Measurements from ENCODE around the gene ZBTB2.

The ZBTB2 gene

GRCh38 chr6:151432651-151433050 lies 41.3 kb upstream of the ZBTB2 start:
- no peak overlapping the region for H3K4me3 ChIP-seq (ENCODE audit: low read length)
- no peak for TF ChIP-seq CTCF (conservative IDR thresholded peaks at IDR 0.05; ENCODE audit: low read length)
- DNase-seq (ENCODE audit: low read depth): no peak

GRCh38 chr6:151431337-151431736 lies 40.0 kb upstream of the ZBTB2 start:
- peak; percentile 20 for DNase-seq (ENCODE audit: low read depth)
- no peak for TF ChIP-seq CTCF (conservative IDR thresholded peaks at IDR 0.05; ENCODE audit: low read length)
- H3K4me3 ChIP-seq (ENCODE audit: low read length): no peak overlapping the region

- DNase-seq (ENCODE audit: low read depth): no peak
- no peak for TF ChIP-seq CTCF (conservative IDR thresholded peaks at IDR 0.05; ENCODE audit: low read length)
- H3K4me3 ChIP-seq (ENCODE audit: low read length): no peak overlapping the region
These were observed 39.5 kb upstream of the ZBTB2 start for GRCh38 chr6:151430886-151431285.

- no peak for TF ChIP-seq CTCF (conservative IDR thresholded peaks at IDR 0.05; ENCODE audit: low read length)
- H3K4me3 ChIP-seq (ENCODE audit: low read length): no peak overlapping the region
- DNase-seq (ENCODE audit: low read depth): no peak
These were observed 36.9 kb upstream of the ZBTB2 start for GRCh38 chr6:151428093-151428735.

- no peak overlapping the region for H3K4me3 ChIP-seq (ENCODE audit: low read length)
- TF ChIP-seq CTCF (conservative IDR thresholded peaks at IDR 0.05; ENCODE audit: low read length): no peak
- no peak for DNase-seq (ENCODE audit: low read depth)
These were observed 34.2 kb upstream of the ZBTB2 start for GRCh38 chr6:151425561-151425960.

- no peak for TF ChIP-seq CTCF (conservative IDR thresholded peaks at IDR 0.05; ENCODE audit: low read length)
- DNase-seq (ENCODE audit: low read depth): no peak
- H3K4me3 ChIP-seq (ENCODE audit: low read length): no peak overlapping the region
These were observed 31.6 kb upstream of the ZBTB2 start for GRCh38 chr6:151422981-151423380.

GRCh38 chr6:151417477-151417876 lies 26.1 kb upstream of the ZBTB2 start:
- no peak overlapping the region for H3K4me3 ChIP-seq (ENCODE audit: low read length)
- TF ChIP-seq CTCF (conservative IDR thresholded peaks at IDR 0.05; ENCODE audit: low read length): no peak
- no peak for DNase-seq (ENCODE audit: low read depth)
